HepG2 (cell line): ENCODE data around the gene THBD. TPM values are rescaled to one million over a fixed set of nuclear protein-coding genes. Genes with fewer than 3 reads are reported as not detected.

Experiments used
- ATAC-seq: fragments of 200-7000 bp; cut with Tn5 transposase; 3 replicates; pipeline ENCODE4 v1.9.1; 2020; ENCODE audit warnings: mild to moderate bottlenecking, moderate library complexity
- BruUV-seq: library from RNA; stranded (reverse); fragments of 400-500 nt; replicated peaks from 2 replicates; lab custom pipeline; 2021; lab: Mats Ljungman, UMichigan
- CTCF ChIA-PET: fragments of 300-600 bp; formaldehyde crosslinking; extraction: SDS; loops from one replicate; lab custom pipeline; 2021; ENCODE audit warnings: low total read pairs, inconsistent platforms, low intra/inter-chr PET ratio; lab: Yijun Ruan, JAX
- POLR2A ChIA-PET: fragments of 350-600 bp; sonication (Branson Sonifier 250); formaldehyde crosslinking; loops from one replicate; lab custom pipeline; 2020; ENCODE audit warnings: antibody characterized with exemption, inconsistent platforms; lab: Yijun Ruan, JAX
- DNase-seq: peaks from one replicate; pipeline ENCODE4 v3.0.0-alpha.2; 2015; ENCODE audit warnings: low spot score
- FAIRE-seq: peaks from 3 replicates; lab custom pipeline; 2011; peaks lifted over from hg19 to GRCh38; lab: Jason Lieb, UNC
- H2AFZ ChIP-seq: one replicate; pipeline ENCODE4 v1.6.1; 2011; ENCODE audit warnings: low read length, inconsistent platforms
- H3K27ac ChIP-seq: fragments of 300-600 bp; 3 replicates; pipeline ENCODE4 v1.8.0; 2011; ENCODE audit warnings: mixed run types, mild to moderate bottlenecking, mixed read lengths, low read length, inconsistent platforms; ENCODE audit not compliant: insufficient read depth; ENCODE audit errors: extremely low read length
- H3K27me3 ChIP-seq, 2 experiments: fragments of 200-600 bp in 1 of 2; 2 replicates in 1 of 2; 3 replicates in 1 of 2; pipeline versions ENCODE4 v1.6.0 to v1.8.0; 2011; ENCODE audit warnings: low read length in 2 of 2, mild to moderate bottlenecking in 2 of 2, moderate library complexity in 2 of 2, inconsistent platforms in 1 of 2; ENCODE audit not compliant: insufficient read depth in 2 of 2, control insufficient read depth in 1 of 2
- H3K36me3 ChIP-seq, 2 experiments: fragments of 200-600 bp in 1 of 2; replicated peaks in 1 of 2; 2 replicates in 1 of 2; 3 replicates in 1 of 2; pipeline versions ENCODE4 v1.5.1 to v1.8.0; 2011; ENCODE audit warnings: low read length in 2 of 2, inconsistent platforms in 1 of 2; ENCODE audit not compliant: insufficient read depth in 2 of 2, control insufficient read depth in 1 of 2
- H3K4me1 ChIP-seq: 2 replicates; pipeline ENCODE4 v1.5.1; 2012; ENCODE audit warnings: low read length, inconsistent platforms; ENCODE audit not compliant: insufficient read depth
- H3K4me2 ChIP-seq: 2 replicates; pipeline ENCODE4 v1.6.0; 2011; ENCODE audit warnings: low read depth, low read length, inconsistent platforms
- H3K4me3 ChIP-seq, 3 experiments: fragments of 200-600 bp in 1 of 3; sonication (generic), shearing (Covaris generic) in 1 of 3; replicated peaks in 1 of 3; 2 replicates each; pipeline ENCODE4 v1.5.1; 2011 to 2016; ENCODE audit warnings: low read length in 3 of 3, inconsistent platforms in 2 of 3, low read depth in 2 of 3, mild to moderate bottlenecking in 2 of 3, control low read depth in 1 of 3, mixed read lengths in 1 of 3; ENCODE audit not compliant: insufficient read depth in 1 of 3
- H3K79me2 ChIP-seq: one replicate; pipeline ENCODE4 v1.6.1; 2011; ENCODE audit warnings: low read length, inconsistent platforms; ENCODE audit not compliant: insufficient read depth
- H3K9ac ChIP-seq: 2 replicates; pipeline ENCODE4 v1.6.0; 2011; ENCODE audit warnings: mild to moderate bottlenecking, low read depth, low read length, inconsistent platforms; ENCODE audit not compliant: insufficient read depth
- H3K9me3 ChIP-seq: 2 replicates; pipeline ENCODE4 v1.5.1; 2012; ENCODE audit warnings: mild to moderate bottlenecking, low read length
- H4K20me1 ChIP-seq: 2 replicates; pipeline ENCODE4 v1.6.0; 2011; ENCODE audit warnings: inconsistent platforms, mild to moderate bottlenecking, low read length, moderate library complexity; ENCODE audit not compliant: insufficient read depth
- EP300 ChIP-seq, 3 experiments: sonication (generic) in 1 of 3; formaldehyde crosslinking in 1 of 3; IDR thresholded peaks; 2 replicates each; pipeline versions ENCODE4 v1.5.1 to v1.6.1; 2011 to 2020; ENCODE audit warnings: low read depth in 2 of 3, low read length in 2 of 3, borderline replicate concordance in 1 of 3, improper control_type of control experiment in 1 of 3, mild to moderate bottlenecking in 1 of 3, missing genetic modification reagents in 1 of 3, moderate library complexity in 1 of 3
- NRL ChIP-seq: sonication (generic); formaldehyde crosslinking; IDR thresholded peaks from 2 replicates; pipeline ENCODE4 v1.5.0; 2020; ENCODE audit warnings: missing genetic modification reagents, mild to moderate bottlenecking, moderate library complexity, borderline replicate concordance
- SRSF9 ChIP-seq: fragments of 200-400 bp; formaldehyde crosslinking; IDR thresholded peaks from 2 replicates; pipeline ENCODE4 v1.6.1; 2018; ENCODE audit warnings: borderline replicate concordance, mild to moderate bottlenecking, low read depth, low read length; ENCODE audit not compliant: insufficient read depth, poor library complexity, severe bottlenecking
- ZFP36L1 ChIP-seq: sonication (generic); formaldehyde crosslinking; IDR thresholded peaks from 2 replicates; pipeline ENCODE4 v1.8.0; 2022; ENCODE audit warnings: mild to moderate bottlenecking, missing genetic modification reagents, moderate library complexity
- ZNF142 ChIP-seq: sonication (generic); formaldehyde crosslinking; IDR thresholded peaks from 2 replicates; pipeline ENCODE4 v1.4.0; 2020; ENCODE audit warnings: missing genetic modification reagents
- ZNF501 ChIP-seq: sonication (generic); formaldehyde crosslinking; IDR thresholded peaks from 2 replicates; pipeline ENCODE4 v1.5.1; 2020; ENCODE audit warnings: mild to moderate bottlenecking, moderate library complexity, missing genetic modification reagents
- ZNF580 ChIP-seq: IDR thresholded peaks from 2 replicates; pipeline ENCODE4 v1.6.1; 2016; ENCODE audit warnings: low read depth, borderline replicate concordance
- WGBS: methylation state at CpG from one replicate; pipeline ENCODE4 v1.1.6; 2017; ENCODE audit warnings: low lambda C conversion rate; 5-methylcytosine and 5-hydroxymethylcytosine counted together
- in situ Hi-C: cut with HindIII; loops from 2 replicates; pipeline ENCODE4 v1.10.0; 2017; ENCODE audit warnings: low pct_unique_long_range_greater_than_20kb; ENCODE audit not compliant: extremely low pct_ligation_motif_present
- intact Hi-C: fragments of 100-400 bp; cut with micrococcal nuclease; formaldehyde crosslinking; loops from one replicate; pipeline ENCODE4 v1.10.0; 2022; ENCODE audit not compliant: unreplicated experiment
- polyA plus RNA-seq, 8 experiments: library from polyadenylated mRNA; depleted of rRNA in 3 of 8; stranded (reverse) in 7 of 8; unstranded in 1 of 8; fragments of >200 nt; fragmentation: Illumina TruSeq in 4 of 8; extraction: Trizol in 4 of 8; gene quantifications; 2 replicates each; pipeline versions ENCODE4 v1.2.1 to v1.2.3, GENCODE V29; 2011 to 2016; ENCODE audit warnings: low read depth in 4 of 8, missing spikeins in 1 of 8, mixed read lengths in 1 of 8; ENCODE audit not compliant: insufficient read depth in 1 of 8
- total RNA-seq, 5 experiments: library from RNA; depleted of rRNA; stranded (reverse); fragments of >200 nt; fragmentation: Illumina TruSeq; extraction: Trizol; gene quantifications; 2 replicates each; pipeline ENCODE4 v1.2.3, GENCODE V29; 2016; ENCODE audit warnings: low read depth in 1 of 5

THBD gene
- total and polyA plus RNA-seq, 2 of the 13 experiments (the other 11 are each of a cell fraction or from before 2014, with no cell fraction given) = 0.03 TPM; not detected in 1

- Histone ChIP-seq H3K27me3 (no peaks in the 10 kb centered on the region), H3K4me3 (no peak overlapping the region), H3K9me3 (no peaks in the 10 kb centered on the region), H3K27ac (no peak overlapping the region), H3K9ac (no peak overlapping the region), H3K4me2 (no peak overlapping the region), H4K20me1 (no peaks in the 10 kb centered on the region), H3K36me3 (no peaks in the 10 kb centered on the region), H3K4me1 (peaks cover 15% of the 10 kb centered on the region), H3K79me2 (no peaks in the 10 kb centered on the region), H2AFZ (no peak overlapping the region)
- FAIRE-seq (no peak), ATAC-seq (no peak), DNase-seq (no peak)
- intact Hi-C loops (no loop called here), in situ Hi-C loops (no loop called here)
- no peak for TF ChIP-seq ZNF501 (CRISPR knock-in tag)
- no peak for TF ChIP-seq ZNF142
- no peak for TF ChIP-seq EP300 (IDR thresholded peaks at IDR 0.05; ENCODE audit: low read depth in 2 of 2, low read length in 2 of 2)
- no peak for TF ChIP-seq EP300 (CRISPR knock-in tag; IDR thresholded peaks at IDR 0.05; ENCODE audit: borderline replicate concordance)
- TF ChIP-seq ZFP36L1 (CRISPR knock-in tag) = no peak
- no peak for TF ChIP-seq ZNF580 (CRISPR knock-in tag)
- no peak for TF ChIP-seq NRL (CRISPR knock-in tag)
- no peak for TF ChIP-seq SRSF9
- 8% methylated on average over 1 of the region's 1 CpG for WGBS
- CTCF ChIA-PET = no interaction called here
- no TSS peak for BruUV-seq
- POLR2A ChIA-PET = no interaction called here
Observed at GRCh38 chr20:23068283-23068682, 18.8 kb upstream of the THBD start.
